HL-60 (cell line): ENCODE data around the gene BPIFB2.

Source experiments
- CTCF ChIP-seq: IDR thresholded peaks from one replicate; pipeline ENCODE4 v1.5.1; 2011; ENCODE audit warnings: low read length, control low read depth, inconsistent platforms; ENCODE audit not compliant: insufficient read depth
- GABPA ChIP-seq: IDR thresholded peaks from 2 replicates; pipeline ENCODE4 v1.6.1; 2012; ENCODE audit warnings: low read depth
- POLR2AphosphoS5 ChIP-seq: IDR thresholded peaks from 2 replicates; pipeline ENCODE4 v1.6.1; 2012; ENCODE audit warnings: low read depth
- REST ChIP-seq: IDR thresholded peaks from 2 replicates; pipeline ENCODE4 v1.6.1; 2012; ENCODE audit warnings: low read depth; ENCODE audit not compliant: insufficient replicate concordance
- SPI1 ChIP-seq: IDR thresholded peaks from 2 replicates; pipeline ENCODE4 v1.6.1; 2012; ENCODE audit warnings: low read depth, mild to moderate bottlenecking, borderline replicate concordance

- TF ChIP-seq POLR2AphosphoS5 (no peak), CTCF (no peak), GABPA (no peak), SPI1 (no peak), REST (no peak)
These were observed 17.1 kb upstream of the BPIFB2 start for GRCh38 chr20:32990426-32990825.
